CD4-positive, alpha-beta T cell treated with Interleukin-21 for 1 hour (primary cell): ENCODE measurements around the gene FBXL17.
A peak's percentile ranks its signal among the peaks of the same experiment; 100 is the strongest.

Experiments
- DNase-seq: peaks from one replicate; pipeline ENCODE4 v3.0.0-alpha.2; 2020

The FBXL17 gene

GRCh38 chr5:107982703-107983425 is 399.0 kb downstream of the FBXL17 start:
- no peak for DNase-seq

GRCh38 chr5:107980923-107981692 is 400.8 kb downstream of the FBXL17 start:
- no peak for DNase-seq

GRCh38 chr5:107979900-107980299 is 402.0 kb downstream of the FBXL17 start:
- peak; percentile 16 for DNase-seq

GRCh38 chr5:107979291-107979690 is 402.6 kb downstream of the FBXL17 start:
- DNase-seq, result no peak

GRCh38 chr5:107977550-107978071 is 404.3 kb downstream of the FBXL17 start:
- no peak for DNase-seq

GRCh38 chr5:107975568-107975967 is 406.3 kb downstream of the FBXL17 start:
- DNase-seq, result no peak

- DNase-seq, result no peak
Observed at GRCh38 chr5:107971846-107972245, 410.1 kb downstream of the FBXL17 start.

- DNase-seq, result no peak
Observed at GRCh38 chr5:107969847-107970246, 412.1 kb downstream of the FBXL17 start.

- no peak for DNase-seq
Observed at GRCh38 chr5:107968998-107969397, 412.9 kb downstream of the FBXL17 start.

GRCh38 chr5:107968406-107968843 is 413.5 kb downstream of the FBXL17 start:
- no peak for DNase-seq

- DNase-seq, result no peak
Observed at GRCh38 chr5:107966201-107966600, 415.7 kb downstream of the FBXL17 start.

- no peak for DNase-seq
Observed at GRCh38 chr5:107964722-107965121, 417.2 kb downstream of the FBXL17 start.

- DNase-seq, result no peak
Observed at GRCh38 chr5:107959573-107960279, 422.2 kb downstream of the FBXL17 start.

GRCh38 chr5:107958861-107959260 is 423.0 kb downstream of the FBXL17 start:
- no peak for DNase-seq

GRCh38 chr5:107958432-107958831 is 423.5 kb downstream of the FBXL17 start:
- no peak for DNase-seq

GRCh38 chr5:107957051-107957450 is 424.8 kb downstream of the FBXL17 start:
- no peak for DNase-seq

GRCh38 chr5:107955321-107955720 is 426.6 kb downstream of the FBXL17 start:
- no peak for DNase-seq

GRCh38 chr5:107954254-107954653 is 427.6 kb downstream of the FBXL17 start:
- no peak for DNase-seq

GRCh38 chr5:107952450-107952849 is 429.4 kb downstream of the FBXL17 start:
- no peak for DNase-seq

- DNase-seq, result no peak
Observed at GRCh38 chr5:107951309-107951708, 430.6 kb downstream of the FBXL17 start.

GRCh38 chr5:107950776-107951175 is 431.1 kb downstream of the FBXL17 start:
- DNase-seq, result no peak

- DNase-seq, result no peak
Observed at GRCh38 chr5:107949688-107950341, 432.1 kb downstream of the FBXL17 start.

- DNase-seq, result no peak
Observed at GRCh38 chr5:107948377-107948776, 433.5 kb downstream of the FBXL17 start.
